Activated T-helper 1 cell treated with Interleukin-2 at 50 U/mL for 16 hours (primary cell): ENCODE measurements around the gene MIPEP.
"Not testable (repeated sequence)": the region's sequence is repeated elsewhere in the genome, so short reads cannot be mapped to it uniquely, and the experiment has no call there.

Experiments used
- DNase-seq: peaks from one replicate; pipeline ENCODE4 v3.0.0-alpha.2; 2020; ENCODE audit warnings: low read depth

The MIPEP gene

DNA sequence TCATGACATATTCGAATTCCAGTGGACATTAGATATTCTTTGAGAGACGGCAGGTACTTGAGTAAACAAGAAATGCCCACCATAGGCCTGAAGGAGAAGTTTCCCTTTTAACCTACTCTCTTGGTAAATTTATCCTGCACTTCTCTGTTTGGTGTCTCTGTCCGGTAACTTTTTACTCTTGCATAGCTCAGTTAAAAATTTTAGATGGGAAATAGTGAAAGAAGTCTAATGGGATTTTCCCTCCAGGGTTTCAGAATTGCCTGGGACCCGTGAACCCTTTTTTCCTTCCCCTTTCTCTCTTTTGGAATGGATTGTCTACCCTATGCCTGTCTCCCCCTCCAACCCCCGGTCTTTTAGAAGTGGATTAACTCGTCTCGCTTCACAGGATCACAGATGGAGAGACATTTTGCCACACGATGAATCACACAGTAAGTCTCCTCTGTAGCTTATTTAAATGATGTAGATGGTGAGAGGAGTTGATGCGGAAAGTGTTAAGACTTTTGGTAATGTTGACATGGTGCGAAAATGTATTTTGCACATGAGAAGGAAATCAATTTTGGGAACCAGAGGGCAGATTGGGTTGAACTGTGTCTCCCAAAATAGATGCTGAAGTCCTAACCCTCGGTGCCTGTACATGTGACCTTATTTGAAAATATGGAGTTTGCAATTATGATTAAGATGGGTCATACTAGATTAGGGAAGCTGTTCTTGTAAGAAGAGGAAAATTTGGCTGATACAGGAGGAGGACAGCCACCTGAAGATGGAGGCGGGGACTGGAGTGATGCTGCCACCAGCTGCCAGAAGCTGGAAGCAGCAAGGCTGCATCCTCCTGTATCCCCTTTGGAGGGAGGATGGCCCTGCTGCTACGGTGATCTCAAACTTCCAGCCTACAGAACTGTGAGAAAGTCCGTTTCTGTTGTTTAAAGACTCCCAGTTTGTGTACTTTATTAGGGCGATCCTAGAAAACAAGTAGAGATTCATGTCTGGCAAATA, 711 bp upstream of the MIPEP start:
- DNase-seq, result no peak

DNA sequence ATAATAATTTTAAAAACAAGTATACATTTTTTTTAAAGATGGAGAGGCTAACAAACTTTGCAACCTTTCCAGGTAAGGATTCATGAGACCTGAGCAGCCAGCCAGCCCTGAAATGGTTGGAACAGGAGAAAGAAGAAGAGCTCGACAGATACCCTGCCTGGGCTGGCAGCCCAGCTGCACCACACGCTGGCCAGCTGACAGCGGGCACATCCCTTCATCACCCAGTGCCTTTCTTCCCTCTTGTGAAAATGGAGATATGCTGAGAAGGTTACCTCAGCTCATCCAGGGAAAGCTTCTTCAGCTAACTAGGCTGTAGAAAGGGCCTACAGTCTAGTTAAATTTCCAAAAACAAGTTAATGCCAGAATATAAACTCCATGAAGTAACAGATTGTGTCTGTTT, 4.8 kb downstream of the MIPEP start:
- DNase-seq, result not testable (repeated sequence)

DNA sequence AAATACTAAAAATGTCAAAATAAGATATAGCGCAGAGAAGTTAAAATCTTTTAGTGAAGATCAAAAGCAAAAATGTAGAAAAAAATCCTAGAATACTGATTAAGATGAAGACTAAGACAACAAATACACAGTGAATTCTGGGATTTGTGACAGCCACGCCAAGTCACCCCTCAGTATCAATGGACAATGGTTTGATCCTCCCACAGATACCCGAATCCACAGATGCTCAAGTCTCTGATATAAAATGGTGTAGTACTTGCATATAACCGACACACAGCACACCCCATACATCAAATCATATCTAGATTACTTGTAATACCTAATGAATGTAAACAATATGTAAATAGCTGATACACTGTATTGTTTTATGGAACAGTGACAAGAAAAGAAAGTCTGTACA, 5.9 kb downstream of the MIPEP start:
- DNase-seq, result no peak

DNA sequence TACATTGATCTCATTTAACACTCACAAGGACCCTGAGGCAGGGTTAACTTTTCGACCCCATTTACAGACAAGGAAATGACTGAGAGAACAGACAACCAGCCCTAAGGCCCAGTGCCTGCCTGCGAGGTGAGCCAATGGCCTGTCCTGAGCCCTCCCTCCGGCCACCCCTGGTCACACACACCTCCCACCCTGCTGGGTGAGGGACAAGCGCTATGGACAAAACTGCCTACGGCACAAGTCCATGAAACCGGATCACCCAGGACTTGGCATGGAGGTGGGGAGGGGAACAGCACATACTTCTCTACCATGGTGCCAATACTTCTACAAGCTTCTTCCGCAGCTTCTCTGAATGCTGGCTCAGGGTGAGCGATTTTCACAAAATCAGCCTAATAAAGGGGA, 7.8 kb downstream of the MIPEP start:
- not testable (repeated sequence) for DNase-seq

DNA sequence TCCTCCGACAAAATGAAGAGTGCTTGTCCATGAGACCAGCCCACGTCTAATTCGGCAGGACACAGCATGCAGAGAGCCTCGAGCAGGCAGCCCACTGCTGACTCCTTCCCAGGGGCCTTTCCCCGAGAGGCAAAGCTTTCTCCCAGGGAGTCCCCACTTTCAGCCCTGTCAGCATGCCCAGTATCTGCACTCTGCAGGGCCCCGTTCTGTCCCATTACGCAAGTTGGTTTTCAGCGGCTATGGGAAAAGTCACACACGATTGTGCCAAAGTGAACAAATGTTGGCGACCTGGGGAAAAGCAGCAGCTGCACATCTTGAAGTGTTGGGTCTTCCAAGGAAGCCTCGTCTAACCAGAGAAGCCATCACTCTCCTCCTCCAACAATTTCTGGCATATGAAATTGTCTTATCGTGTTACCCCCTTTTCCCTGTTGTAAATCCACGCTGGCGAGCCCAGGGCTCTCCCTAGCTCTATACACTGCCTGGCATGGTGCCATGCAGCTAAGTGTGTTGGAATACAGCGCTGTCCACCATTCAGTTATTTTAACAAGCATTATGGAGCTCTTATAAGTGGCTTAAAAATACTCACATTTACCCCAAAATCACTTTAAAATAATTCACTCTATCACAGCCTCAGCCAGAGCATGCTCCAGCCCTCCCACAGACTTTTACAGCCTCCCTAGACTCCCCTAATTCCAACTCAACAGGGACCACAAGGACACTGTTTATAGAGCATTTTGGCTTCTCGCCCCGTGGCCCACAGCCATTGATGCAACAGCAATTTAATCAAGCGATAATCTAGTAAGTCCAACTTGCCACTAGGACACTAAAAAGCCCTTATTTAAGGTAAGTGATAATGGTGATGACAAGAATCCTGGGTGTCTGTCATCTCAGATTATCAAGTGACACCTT, 8.5 kb downstream of the MIPEP start:
- not testable (repeated sequence) for DNase-seq

DNA sequence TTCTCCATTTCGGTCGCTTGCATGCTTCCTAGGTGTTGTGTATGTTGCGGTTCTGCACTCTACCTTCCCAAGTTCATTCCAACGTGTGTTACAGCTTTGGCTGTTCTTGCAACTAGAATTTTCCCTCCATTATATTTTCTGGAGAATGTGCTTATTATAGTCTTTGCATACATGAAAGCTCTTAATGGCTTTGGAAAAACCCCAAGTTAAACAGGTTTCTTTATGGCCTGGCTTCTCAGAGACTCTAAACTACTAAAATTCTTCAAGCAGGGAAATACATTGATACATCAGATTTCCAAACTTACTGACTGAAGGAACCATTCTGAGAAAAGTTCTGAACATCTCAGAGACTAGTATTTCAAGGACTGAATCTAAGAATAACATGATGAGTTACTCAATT, 11.9 kb downstream of the MIPEP start:
- no peak for DNase-seq

DNA sequence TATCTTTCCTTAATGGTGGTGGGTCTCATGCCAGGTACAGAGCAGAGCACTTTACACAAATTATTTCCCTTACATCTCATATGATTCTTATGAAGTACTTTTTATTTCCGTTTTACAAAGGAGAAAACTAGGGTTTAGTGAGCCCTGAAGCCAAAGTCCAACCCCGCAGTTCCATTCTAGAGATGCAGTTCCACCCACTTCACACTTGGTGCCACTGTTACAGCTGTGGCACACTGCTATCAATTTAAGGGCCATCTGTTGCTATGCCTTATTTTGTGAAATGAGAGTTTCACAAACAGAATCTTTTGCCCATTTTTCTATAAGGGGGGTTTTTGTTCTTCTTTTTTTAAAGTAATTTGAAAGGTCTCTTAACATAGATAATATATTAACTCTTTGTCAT, 12.9 kb downstream of the MIPEP start:
- no peak for DNase-seq

DNA sequence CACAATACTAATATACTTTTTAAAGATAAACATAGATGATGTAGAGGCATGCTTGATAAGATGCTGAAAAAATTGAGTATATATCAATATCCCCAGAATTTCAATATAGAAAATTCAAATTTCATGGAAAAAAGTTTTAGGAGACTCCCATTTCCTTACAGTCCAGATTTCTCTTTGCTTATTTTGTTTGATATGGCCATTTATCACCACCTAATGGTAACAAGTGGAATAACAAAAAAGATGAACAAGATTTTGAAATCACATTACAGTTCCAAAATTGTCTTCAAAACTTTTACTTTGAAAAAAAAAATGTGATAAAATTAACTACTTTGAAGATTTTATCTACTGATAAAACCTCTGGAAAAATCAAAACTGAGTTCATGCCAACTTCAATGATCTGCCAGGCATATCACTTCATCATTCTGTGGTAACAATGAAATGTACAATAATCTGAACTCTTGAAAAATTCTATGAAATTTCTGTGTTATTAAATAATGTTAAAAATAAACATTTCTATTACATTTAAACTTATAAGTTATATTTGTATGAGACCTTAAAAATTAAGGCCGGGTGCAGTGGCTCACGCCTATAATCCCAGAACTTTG, 17.5 kb downstream of the MIPEP start:
- DNase-seq, result no peak

DNA sequence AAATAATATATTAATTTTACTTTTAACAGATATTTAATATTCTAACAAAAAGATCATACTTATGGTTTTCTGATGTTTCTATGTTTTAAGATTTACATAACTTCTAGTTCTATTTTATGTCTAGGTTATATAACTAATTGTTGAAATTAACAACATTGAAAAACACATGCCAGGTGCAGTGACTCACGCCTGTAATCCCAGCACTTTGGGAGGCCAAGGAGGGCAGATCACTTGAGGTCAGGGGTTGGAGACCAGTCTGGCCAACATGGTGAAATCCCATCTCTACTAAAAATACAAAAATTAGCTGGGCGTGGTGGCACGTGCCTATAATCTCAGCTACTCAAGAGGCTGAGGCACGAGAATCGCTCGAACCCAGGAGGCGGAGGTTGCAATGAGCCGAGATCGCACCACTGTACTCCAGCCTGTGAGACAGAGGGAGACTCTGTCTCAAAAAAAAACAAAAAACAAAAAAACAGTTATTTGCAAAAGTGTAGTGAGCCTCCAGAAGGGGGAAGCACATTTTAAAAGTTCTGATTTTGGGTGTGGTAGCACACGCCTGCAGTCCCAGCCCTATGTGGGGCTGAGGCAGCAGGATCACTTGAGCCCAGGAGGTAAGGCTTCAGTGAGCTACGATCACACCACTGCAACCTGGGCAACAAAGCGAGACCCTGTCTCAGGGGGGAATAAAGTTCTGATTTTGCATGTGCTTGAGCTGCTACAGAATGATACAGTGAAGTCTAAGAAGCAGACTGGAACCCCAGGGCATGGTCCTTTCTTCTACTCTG, 18.7 kb downstream of the MIPEP start:
- DNase-seq, result no peak

DNA sequence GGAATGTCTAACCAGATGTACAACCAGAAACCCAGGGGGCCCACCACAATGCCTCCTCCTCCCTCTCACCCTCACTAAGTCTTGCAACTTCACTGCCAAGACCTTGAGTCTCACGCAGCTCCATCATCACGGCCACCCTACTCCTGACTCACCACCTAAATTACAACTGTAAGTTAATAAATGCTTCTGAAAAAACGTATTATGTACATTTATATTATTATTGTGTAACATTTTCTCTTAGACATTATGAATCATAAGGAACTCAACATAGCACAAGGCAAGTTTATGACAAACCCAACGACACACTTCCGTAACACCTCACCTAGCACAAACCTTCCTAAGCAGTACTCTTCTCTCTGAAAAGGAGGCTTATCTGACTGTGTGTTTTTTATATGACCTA, 20.7 kb downstream of the MIPEP start:
- no peak for DNase-seq

DNA sequence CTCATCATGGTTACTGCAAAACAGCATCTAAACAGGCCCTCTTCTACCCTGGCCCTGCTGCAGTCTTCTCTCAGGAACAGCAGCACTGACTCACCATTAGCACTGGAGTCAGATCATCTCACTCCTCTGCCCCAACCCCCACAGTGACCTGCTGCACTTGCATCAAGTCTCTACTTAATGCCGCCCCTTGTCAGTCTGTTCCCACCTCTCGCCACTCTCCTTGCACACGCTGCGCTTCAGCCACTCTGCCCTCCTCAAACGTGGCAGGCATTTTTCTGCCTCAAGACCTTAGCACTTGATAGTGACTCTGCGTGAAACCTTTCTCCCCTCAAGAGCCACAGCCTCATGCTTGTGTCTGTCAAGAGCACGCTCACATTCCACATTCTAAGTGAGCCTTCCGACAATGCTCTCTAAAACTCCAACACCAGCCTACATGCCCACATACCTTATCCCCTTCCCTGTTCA, 22.1 kb downstream of the MIPEP start:
- no peak for DNase-seq

DNA sequence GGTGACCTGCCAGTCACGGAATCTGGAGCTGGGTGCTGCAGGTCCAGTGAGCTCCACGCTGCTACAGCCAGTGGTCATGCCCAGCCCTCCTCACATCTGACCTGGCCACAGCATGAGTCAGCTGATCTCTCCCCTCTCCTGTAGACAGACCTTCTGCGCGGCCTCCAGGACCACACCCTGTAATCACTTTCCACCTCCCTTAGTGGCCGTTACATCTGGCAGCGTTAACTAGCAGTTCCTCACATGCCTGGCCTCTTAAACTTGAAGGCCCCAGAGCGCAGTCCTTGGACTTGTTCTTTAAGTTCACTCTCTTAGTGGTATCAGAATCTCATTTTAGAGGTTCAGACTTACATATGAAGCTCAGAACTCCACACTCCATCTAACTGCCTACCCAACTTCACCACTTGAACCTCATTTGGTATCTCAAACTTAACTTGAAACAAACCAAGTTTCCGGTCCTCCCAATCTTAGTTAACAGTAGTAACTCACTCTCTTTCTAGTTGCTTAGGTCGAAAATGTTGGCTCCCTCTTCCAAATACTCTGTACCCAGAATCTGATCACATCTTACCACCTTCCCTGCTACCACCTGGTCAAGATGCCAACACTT, 22.7 kb downstream of the MIPEP start:
- no peak for DNase-seq

DNA sequence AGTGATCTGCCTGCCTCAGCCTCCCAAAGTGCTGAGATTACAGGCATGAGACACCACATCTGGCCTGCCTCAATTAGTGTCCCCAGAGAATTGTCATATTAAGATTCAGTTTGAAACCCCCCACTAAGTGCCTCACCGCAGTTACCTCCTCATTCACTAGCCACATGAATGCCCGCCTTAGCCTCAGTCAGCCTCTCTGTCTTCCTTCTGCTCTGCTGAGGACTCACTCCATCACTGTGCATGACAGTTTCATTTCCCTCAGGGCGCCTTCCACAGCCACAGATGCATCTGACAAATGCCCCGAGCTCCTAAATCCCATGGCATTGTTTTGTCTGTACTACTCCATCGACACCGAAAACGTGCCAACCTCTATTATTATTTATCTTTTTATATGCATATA, 23.3 kb downstream of the MIPEP start:
- no peak for DNase-seq

DNA sequence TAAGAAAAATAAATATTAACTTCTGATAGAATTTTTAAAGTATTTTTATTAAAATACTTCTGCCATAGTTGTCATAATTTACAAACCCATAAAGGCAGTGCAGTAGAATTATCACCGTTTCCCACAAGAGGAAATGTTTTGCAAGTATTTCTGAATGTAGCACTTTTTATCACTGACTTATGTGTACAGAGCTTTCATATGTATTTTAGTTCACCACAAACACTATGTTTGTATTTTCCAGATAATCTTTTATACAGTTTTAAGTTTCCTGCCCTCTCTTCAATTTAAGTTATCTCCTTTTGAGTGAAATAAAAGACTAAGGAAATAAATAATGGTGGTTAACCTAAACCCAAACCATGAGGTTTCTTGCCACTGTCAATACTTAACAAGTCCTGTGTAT, 24.2 kb downstream of the MIPEP start:
- DNase-seq, result no peak

DNA sequence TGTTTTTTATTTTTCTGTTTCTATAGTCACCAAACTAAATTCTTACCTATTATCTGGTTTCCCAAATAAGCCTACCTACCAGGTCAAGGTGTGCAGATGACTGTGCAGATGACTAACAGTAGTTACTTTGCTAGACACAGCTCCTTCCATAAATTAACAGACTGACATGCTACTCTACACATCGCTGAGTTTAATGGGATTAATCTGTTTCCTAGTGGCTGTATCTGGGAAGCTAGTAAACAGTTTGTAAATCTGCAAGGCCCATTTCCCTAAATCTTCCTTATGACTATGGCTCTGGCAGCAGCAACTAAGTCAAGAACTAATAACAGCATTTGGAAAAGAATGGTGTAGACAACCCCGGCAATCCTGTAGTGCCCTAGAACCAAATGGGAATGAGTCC, 27.9 kb downstream of the MIPEP start:
- no peak for DNase-seq

DNA sequence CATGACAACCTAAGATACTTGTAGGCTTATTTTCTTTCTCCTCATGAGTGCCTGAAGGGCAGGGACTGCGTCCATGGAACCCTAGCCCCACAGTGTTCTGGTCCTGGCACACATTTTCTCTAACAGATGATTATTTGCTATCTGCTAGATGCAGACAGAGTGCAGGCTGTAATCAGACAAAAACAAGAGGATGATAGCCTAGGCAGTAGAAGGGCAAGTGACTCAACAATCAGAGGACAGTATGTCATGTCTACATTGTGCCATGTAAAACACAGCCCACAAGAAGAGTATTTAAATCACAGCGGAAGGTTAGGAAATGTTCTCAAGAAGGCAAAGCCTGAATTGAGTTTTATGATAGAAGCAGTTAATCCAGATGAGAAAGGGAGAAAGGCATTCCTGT, 29.3 kb downstream of the MIPEP start:
- no peak for DNase-seq

DNA sequence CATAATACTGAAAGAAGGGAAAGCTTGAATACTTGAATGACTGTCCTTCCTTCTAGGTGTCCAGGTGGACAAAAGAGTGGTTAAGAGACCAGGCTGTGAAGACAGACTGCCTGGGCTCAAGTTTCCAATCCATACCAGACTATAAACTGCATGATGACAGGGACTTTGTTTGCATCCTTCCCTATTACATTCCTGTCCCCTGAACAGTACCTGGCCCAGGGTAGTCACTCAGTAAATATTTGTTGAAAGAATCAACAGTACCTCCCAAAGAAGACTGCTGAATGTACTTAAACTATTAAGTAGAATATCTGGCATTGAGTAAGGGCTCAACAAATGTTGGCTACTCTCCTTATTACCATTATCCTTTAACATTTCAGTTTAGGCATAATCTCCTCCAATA, 29.7 kb downstream of the MIPEP start:
- DNase-seq, result no peak

DNA sequence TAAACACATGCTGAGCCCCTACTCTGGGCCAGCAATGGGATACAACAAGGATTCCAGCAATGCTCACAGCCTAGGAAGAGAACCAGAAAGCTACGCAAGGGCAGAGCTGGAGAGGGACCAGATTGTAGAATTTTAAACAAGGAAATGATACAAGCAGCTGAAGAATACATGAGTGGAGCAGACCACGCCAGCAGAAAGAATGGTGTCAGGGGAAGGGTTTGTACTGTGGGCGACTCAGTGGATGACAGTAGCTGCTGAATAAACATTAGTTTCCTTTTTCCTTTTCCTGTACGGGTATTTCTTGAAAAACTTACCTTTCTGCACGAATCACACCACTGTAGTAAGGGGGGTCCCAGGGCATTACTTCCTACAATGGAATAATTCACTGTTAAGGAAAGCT, 30.7 kb downstream of the MIPEP start:
- no peak for DNase-seq

DNA sequence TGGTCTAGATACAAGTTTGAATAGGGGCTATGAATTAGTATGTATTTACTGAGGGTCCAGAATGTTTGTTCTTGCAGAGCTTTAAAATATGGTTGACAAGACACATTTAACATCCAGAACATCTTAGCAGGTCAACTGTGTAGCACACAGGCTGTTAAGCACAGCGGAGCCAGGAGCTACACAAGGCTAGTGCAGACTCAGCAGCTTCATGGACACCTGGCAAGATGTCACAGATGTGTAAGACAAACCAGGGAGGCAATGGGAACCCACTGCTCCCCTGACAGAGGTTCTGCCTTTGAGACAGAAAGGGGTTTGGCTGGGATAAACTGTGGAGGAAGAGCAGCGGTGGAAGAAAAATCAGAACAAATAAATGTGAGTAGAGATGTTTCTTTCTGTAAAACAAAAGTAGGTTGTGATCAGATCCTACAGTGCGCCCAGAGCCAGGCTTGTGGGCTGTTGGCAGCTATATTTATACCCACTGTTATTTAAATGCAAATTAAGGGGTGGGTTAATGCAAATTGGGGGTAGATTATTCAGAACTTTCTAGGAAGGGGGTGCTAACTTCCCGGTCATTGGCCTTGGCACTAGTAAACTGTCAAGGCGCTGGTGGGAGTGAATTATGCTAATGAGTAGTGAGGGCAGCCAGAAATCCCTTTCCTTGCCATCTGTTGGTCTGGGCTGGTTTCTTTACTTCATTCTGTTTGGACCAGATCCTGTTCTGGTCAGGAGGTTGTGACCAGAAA, 33.0 kb downstream of the MIPEP start:
- no peak for DNase-seq

DNA sequence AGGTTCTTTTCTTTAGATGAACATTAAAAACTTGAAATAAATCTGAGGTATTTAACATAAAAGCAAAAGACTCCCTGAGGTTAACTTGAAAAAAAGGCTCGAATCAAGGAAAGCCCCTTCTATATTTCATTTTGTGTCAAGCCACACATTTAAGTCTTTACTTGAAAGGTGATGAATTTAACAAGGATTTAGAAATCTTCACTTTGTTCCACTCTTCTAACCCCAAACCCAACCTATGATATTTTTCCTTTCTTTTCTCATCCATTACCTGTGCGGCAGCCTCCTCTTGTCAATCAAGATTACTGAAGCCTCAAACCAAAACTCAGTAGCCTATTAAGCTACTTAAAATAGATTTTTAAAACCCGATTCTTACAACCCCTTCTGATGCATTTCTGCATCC, 33.8 kb downstream of the MIPEP start:
- DNase-seq, result no peak
